Liver (tissue), 9 donors: ENCODE results near the gene DNMT3A. TPM values are rescaled to one million over a fixed set of nuclear protein-coding genes. Genes with fewer than 3 reads are reported as not detected.

Experiments
- DNase-seq: peaks from one replicate; pipeline ENCODE4 v3.0.0-alpha.2; 2017; ENCODE audit warnings: low spot score
- H3K27ac ChIP-seq, 2 donors: one replicate each; pipeline ENCODE4 v1.7.0; 2013; ENCODE audit warnings: inconsistent platforms in 2 of 2, low read length in 2 of 2, control low read depth in 1 of 2, low read depth in 1 of 2, mild to moderate bottlenecking in 1 of 2
- H3K27me3 ChIP-seq, 4 donors: one replicate each; pipeline versions ENCODE4 v1.6.1 to v1.7.0; 2013; ENCODE audit warnings: low read length in 3 of 4, inconsistent platforms in 1 of 4, mild to moderate bottlenecking in 1 of 4, moderate library complexity in 1 of 4; ENCODE audit not compliant: control insufficient read depth in 4 of 4, insufficient read depth in 4 of 4
- H3K36me3 ChIP-seq, 4 donors: one replicate each; pipeline versions ENCODE4 v1.6.1 to v1.7.0; 2013; ENCODE audit warnings: low read length in 3 of 4, mild to moderate bottlenecking in 3 of 4, low read depth in 1 of 4, moderate library complexity in 1 of 4; ENCODE audit not compliant: control insufficient read depth in 4 of 4, insufficient read depth in 3 of 4
- H3K4me1 ChIP-seq, 4 donors: one replicate each; pipeline versions ENCODE4 v1.6.1 to v1.7.0; 2013; ENCODE audit warnings: low read length in 3 of 4, mild to moderate bottlenecking in 3 of 4, moderate library complexity in 1 of 4; ENCODE audit not compliant: control insufficient read depth in 4 of 4, insufficient read depth in 4 of 4
- H3K4me3 ChIP-seq, 3 donors: one replicate each; pipeline versions ENCODE4 v1.6.1 to v1.7.0; 2013; ENCODE audit warnings: low read length in 3 of 3, control low read depth in 1 of 3, low read depth in 1 of 3, mild to moderate bottlenecking in 1 of 3
- H3K9ac ChIP-seq, 2 donors: one replicate each; pipeline ENCODE4 v1.7.0; 2013; ENCODE audit warnings: low read length in 2 of 2, mild to moderate bottlenecking in 2 of 2, moderate library complexity in 2 of 2, control low read depth in 1 of 2, low read depth in 1 of 2
- H3K9me3 ChIP-seq, 4 donors: one replicate each; pipeline versions ENCODE4 v1.6.1 to v1.7.0; 2013; ENCODE audit warnings: low read length in 3 of 4; ENCODE audit not compliant: control insufficient read depth in 4 of 4
- CTCF ChIP-seq: fragments of 150-350 bp; IDR thresholded peaks from 2 replicates; pipeline ENCODE4 v1.5.1; 2017; ENCODE audit warnings: improper control_type of control experiment, low read depth, low read length; ENCODE audit not compliant: missing input control
- EGR1 ChIP-seq, 2 donors: IDR thresholded peaks; 2 replicates each; pipeline ENCODE4 v1.6.1; 2016 to 2018; ENCODE audit warnings: antibody characterized with exemption in 2 of 2, low read depth in 2 of 2
- FOXA1 ChIP-seq: IDR thresholded peaks from 2 replicates; pipeline ENCODE4 v1.6.1; 2016; ENCODE audit warnings: antibody characterized with exemption
- FOXA2 ChIP-seq: IDR thresholded peaks from 2 replicates; pipeline ENCODE4 v1.6.1; 2016; ENCODE audit warnings: antibody characterized with exemption
- GABPA ChIP-seq, 2 donors: IDR thresholded peaks in 1 of 2; conservative IDR thresholded peaks in 1 of 2; 2 replicates each; pipeline ENCODE4 v1.6.1; 2016; ENCODE audit warnings: antibody characterized with exemption in 2 of 2, mild to moderate bottlenecking in 1 of 2, moderate library complexity in 1 of 2
- HNF4A ChIP-seq, 2 donors: conservative IDR thresholded peaks; 2 replicates each; pipeline ENCODE4 v1.6.1; 2016; ENCODE audit warnings: antibody characterized with exemption in 2 of 2, mild to moderate bottlenecking in 2 of 2
- HNF4G ChIP-seq: IDR thresholded peaks from 2 replicates; pipeline ENCODE4 v1.6.1; 2016; ENCODE audit warnings: antibody characterized with exemption
- JUND ChIP-seq, 2 donors: IDR thresholded peaks; 2 replicates each; pipeline ENCODE4 v1.6.1; 2016; ENCODE audit warnings: antibody characterized with exemption in 2 of 2
- NR2F2 ChIP-seq: IDR thresholded peaks from 2 replicates; pipeline ENCODE4 v1.6.1; 2016; ENCODE audit warnings: antibody characterized with exemption
- RAD21 ChIP-seq, 2 donors: IDR thresholded peaks; 2 replicates each; pipeline ENCODE4 v1.6.1; 2016; ENCODE audit warnings: antibody characterized with exemption in 2 of 2, mild to moderate bottlenecking in 2 of 2
- RXRA ChIP-seq, 2 donors: IDR thresholded peaks; 2 replicates each; pipeline ENCODE4 v1.6.1; 2017 to 2018; ENCODE audit warnings: antibody characterized with exemption in 2 of 2, mild to moderate bottlenecking in 1 of 2
- SP1 ChIP-seq: IDR thresholded peaks from 2 replicates; pipeline ENCODE4 v1.6.1; 2018; ENCODE audit warnings: antibody characterized with exemption, mild to moderate bottlenecking
- TAF1 ChIP-seq: conservative IDR thresholded peaks from 2 replicates; pipeline ENCODE4 v1.6.1; 2016; ENCODE audit warnings: antibody characterized with exemption, mild to moderate bottlenecking
- YY1 ChIP-seq: IDR thresholded peaks from 2 replicates; pipeline ENCODE4 v1.6.1; 2016; ENCODE audit warnings: antibody characterized with exemption, mild to moderate bottlenecking
- WGBS: extraction: QIAGEN DNeasy Blood & Tissue Kit; methylation state at CpG from one replicate; pipeline ENCODE4 v1.1.7; 2013; 5-methylcytosine and 5-hydroxymethylcytosine counted together
- polyA plus RNA-seq, 2 donors: library from polyadenylated mRNA; stranded (reverse) in 1 of 2; unstranded in 1 of 2; fragments of 200-250 nt in 1 of 2; fragments of >200 nt in 1 of 2; fragmentation: Nextera tagmentation in 1 of 2; extraction: Ambion mirVana in 1 of 2; gene quantifications; one replicate each; pipeline versions ENCODE4 v1.2.1 to v1.2.3, GENCODE V29; 2013 to 2015
- total RNA-seq, 2 donors: library from RNA; depleted of rRNA; stranded (reverse); fragments of >200 nt; gene quantifications; one replicate each; pipeline ENCODE4 v1.2.3, GENCODE V29; 2014
- TF ChIP-seq, protein P1 (sequence below): IDR thresholded peaks from 2 replicates; pipeline ENCODE4 v1.6.1; 2016; ENCODE audit warnings: antibody characterized with exemption
- TF ChIP-seq, protein P2 (sequence below): IDR thresholded peaks from 2 replicates; pipeline ENCODE4 v1.6.1; 2016; ENCODE audit warnings: antibody characterized with exemption
- TF ChIP-seq, protein P3 (sequence below): IDR thresholded peaks from 2 replicates; pipeline ENCODE4 v1.6.1; 2016; ENCODE audit warnings: antibody characterized with exemption, mild to moderate bottlenecking
- donor health status: healthy.
- donor health status: healthy.
- donor health status: healthy.
- donor health status: healthy.
- donor health status: healthy.

DNMT3A gene
- total and polyA plus RNA-seq, 4 donors, result 3.5 to 24.2 (median 8.1) TPM

DNA sequence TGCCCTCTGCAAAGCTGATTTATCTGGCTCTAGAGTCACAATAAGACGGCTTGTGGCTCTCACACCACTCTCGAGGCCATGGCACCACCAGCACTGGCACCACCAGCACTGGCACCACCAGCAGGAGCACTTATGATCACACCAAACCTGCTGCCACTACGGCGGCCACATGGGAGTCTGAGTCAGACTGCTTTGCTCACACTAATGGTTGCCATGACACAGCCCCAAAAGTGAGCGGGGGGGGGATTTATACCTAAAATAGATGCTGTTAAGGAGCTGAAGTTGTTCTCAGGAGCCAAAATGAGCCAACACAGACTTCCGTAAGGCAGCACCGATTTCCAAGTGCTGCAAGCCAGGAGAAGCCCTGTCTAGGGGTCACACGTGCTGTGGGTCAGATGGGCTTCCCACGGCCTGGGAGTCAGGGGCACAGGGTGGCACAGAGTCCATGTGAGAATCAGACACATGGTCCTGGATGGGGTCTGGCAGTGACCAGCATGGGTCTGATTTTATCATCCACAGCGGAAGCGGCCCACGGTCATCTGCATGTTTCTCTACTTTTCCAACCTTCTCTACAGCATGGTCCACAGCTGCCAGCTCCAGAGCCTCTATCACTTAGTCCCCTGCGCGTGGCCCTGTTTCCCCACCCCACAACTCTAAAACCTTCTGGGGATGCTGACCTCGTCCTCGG, 16.7 kb downstream of the DNMT3A start (continued):
- no peak for TF ChIP-seq RXRA (IDR thresholded peaks at IDR 0.05)
- no peak for TF ChIP-seq FOXA2
- TF ChIP-seq HNF4A (conservative IDR thresholded peaks at IDR 0.05), result no peak

- no peaks in the 10 kb centered on the region for H3K27me3 ChIP-seq
- no peaks in the 10 kb centered on the region for H3K9me3 ChIP-seq
- H3K9ac ChIP-seq, result no peak overlapping the region
- peaks cover 0 to 1% (median 0%) of the 10 kb centered on the region in 4 donors for H3K4me1 ChIP-seq
- no peak overlapping the region for H3K27ac ChIP-seq
- TF ChIP-seq EGR1 (IDR thresholded peaks at IDR 0.05; ENCODE audit: low read depth in 2 of 2), result no peak
- TF ChIP-seq HNF4A (conservative IDR thresholded peaks at IDR 0.05), result no peak
- TF ChIP-seq, protein P1, sequence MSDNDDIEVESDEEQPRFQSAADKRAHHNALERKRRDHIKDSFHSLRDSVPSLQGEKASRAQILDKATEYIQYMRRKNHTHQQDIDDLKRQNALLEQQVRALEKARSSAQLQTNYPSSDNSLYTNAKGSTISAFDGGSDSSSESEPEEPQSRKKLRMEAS, result no peak
- no peak for TF ChIP-seq FOXA1
- TF ChIP-seq, protein P2, sequence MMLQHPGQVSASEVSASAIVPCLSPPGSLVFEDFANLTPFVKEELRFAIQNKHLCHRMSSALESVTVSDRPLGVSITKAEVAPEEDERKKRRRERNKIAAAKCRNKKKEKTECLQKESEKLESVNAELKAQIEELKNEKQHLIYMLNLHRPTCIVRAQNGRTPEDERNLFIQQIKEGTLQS, result no peak
- TF ChIP-seq RAD21 (IDR thresholded peaks at IDR 0.05), result no peak
- TF ChIP-seq SP1, result no peak
- no peak for TF ChIP-seq HNF4G
- TF ChIP-seq CTCF, result no peak
- no peak for TF ChIP-seq YY1
- TF ChIP-seq FOXA2, result no peak
- peaks cover 0 to 2% (median 0%) of the 10 kb centered on the region in 4 donors for H3K36me3 ChIP-seq
- no peak for DNase-seq
- no peak overlapping the region for H3K4me3 ChIP-seq
- WGBS, result 88% methylated on average over 4 of the region's 4 CpGs
Measured at GRCh38 chr2:25324251-25324650, 17.5 kb downstream of the DNMT3A start.

DNA sequence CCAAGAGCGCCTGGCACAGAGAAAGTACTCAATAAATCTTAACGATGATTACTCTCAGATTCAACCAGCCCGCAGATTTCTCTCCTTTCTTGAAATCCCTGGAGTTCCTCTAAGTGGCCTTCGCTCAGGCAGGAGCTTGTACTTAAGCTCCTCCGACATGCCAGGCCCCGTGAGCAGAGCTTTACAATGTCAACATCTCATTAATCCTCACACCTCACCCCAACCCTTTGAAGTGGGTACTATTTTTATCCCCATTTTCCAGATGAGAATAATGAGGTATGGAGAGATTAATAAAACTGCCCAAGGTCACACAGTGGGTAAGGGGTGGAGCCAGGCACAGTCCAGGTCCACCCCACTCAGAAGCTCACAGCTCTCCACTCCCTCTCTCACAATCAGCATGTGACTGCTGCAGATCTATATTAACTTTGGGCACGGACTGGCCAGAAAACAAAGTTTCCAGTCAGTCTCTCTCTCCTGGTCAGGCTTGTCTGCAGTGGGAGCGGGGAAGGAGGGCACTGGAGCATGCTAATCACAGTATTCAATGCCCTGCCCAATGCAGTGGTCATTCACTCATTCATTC, 18.0 kb downstream of the DNMT3A start:
- H3K4me3 ChIP-seq, result no peak overlapping the region
- no peak for DNase-seq
- H3K9me3 ChIP-seq, result no peaks in the 10 kb centered on the region
- TF ChIP-seq SP1, result no peak
- no peak for TF ChIP-seq HNF4G
- no peak for TF ChIP-seq GABPA (IDR thresholded peaks at IDR 0.05 in 1 of 2, conservative IDR thresholded peaks at IDR 0.05 in 1 of 2)
- TF ChIP-seq FOXA2, result no peak
- TF ChIP-seq NR2F2, result no peak
- TF ChIP-seq, protein P3, sequence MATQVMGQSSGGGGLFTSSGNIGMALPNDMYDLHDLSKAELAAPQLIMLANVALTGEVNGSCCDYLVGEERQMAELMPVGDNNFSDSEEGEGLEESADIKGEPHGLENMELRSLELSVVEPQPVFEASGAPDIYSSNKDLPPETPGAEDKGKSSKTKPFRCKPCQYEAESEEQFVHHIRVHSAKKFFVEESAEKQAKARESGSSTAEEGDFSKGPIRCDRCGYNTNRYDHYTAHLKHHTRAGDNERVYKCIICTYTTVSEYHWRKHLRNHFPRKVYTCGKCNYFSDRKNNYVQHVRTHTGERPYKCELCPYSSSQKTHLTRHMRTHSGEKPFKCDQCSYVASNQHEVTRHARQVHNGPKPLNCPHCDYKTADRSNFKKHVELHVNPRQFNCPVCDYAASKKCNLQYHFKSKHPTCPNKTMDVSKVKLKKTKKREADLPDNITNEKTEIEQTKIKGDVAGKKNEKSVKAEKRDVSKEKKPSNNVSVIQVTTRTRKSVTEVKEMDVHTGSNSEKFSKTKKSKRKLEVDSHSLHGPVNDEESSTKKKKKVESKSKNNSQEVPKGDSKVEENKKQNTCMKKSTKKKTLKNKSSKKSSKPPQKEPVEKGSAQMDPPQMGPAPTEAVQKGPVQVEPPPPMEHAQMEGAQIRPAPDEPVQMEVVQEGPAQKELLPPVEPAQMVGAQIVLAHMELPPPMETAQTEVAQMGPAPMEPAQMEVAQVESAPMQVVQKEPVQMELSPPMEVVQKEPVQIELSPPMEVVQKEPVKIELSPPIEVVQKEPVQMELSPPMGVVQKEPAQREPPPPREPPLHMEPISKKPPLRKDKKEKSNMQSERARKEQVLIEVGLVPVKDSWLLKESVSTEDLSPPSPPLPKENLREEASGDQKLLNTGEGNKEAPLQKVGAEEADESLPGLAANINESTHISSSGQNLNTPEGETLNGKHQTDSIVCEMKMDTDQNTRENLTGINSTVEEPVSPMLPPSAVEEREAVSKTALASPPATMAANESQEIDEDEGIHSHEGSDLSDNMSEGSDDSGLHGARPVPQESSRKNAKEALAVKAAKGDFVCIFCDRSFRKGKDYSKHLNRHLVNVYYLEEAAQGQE, result no peak
- no peak for TF ChIP-seq YY1
- no peak for TF ChIP-seq FOXA1
- TF ChIP-seq RXRA (IDR thresholded peaks at IDR 0.05), result no peak
- TF ChIP-seq, protein P2, result no peak
- no peak for TF ChIP-seq TAF1
- no peak for TF ChIP-seq RAD21 (IDR thresholded peaks at IDR 0.05)
- TF ChIP-seq HNF4A (conservative IDR thresholded peaks at IDR 0.05), result no peak
- TF ChIP-seq, protein P1, result no peak
- TF ChIP-seq JUND (IDR thresholded peaks at IDR 0.05), result no peak
- H3K27ac ChIP-seq, result no peak overlapping the region
- WGBS, result 84% methylated on average over 8 of the region's 8 CpGs
- H3K36me3 ChIP-seq, result peaks cover 0 to 2% (median 0%) of the 10 kb centered on the region in 4 donors
- H3K27me3 ChIP-seq, result no peaks in the 10 kb centered on the region
- H3K9ac ChIP-seq, result no peak overlapping the region
- H3K4me1 ChIP-seq, result peaks cover 0 to 1% (median 0%) of the 10 kb centered on the region in 4 donors
